GM21381 (cell line): ENCODE measurements around the gene RPS6KA2.

ENCODE experiments used
- ATAC-seq: cut with Tn5 transposase; IDR thresholded peaks from one replicate; pipeline ENCODE4 v1.9.1; 2021; ENCODE audit warnings: mild to moderate bottlenecking, moderate library complexity; ENCODE audit not compliant: unreplicated experiment

Gene RPS6KA2

GRCh38 chr6:166459272-166459671 is 167.8 kb downstream of the RPS6KA2 start:
- ATAC-seq = no peak

GRCh38 chr6:166456395-166457156 is 170.5 kb downstream of the RPS6KA2 start:
- ATAC-seq = no peak

- ATAC-seq = no peak
These were observed 172.1 kb downstream of the RPS6KA2 start for GRCh38 chr6:166454692-166455515.

- ATAC-seq = no peak
These were observed 173.4 kb downstream of the RPS6KA2 start for GRCh38 chr6:166453651-166454050.

- no peak for ATAC-seq
These were observed 176.7 kb downstream of the RPS6KA2 start for GRCh38 chr6:166450167-166450873.

- no peak for ATAC-seq
These were observed 177.4 kb downstream of the RPS6KA2 start for GRCh38 chr6:166449641-166450040.

- ATAC-seq = no peak
These were observed 178.0 kb downstream of the RPS6KA2 start for GRCh38 chr6:166449036-166449435.

GRCh38 chr6:166448432-166448831 is 178.6 kb downstream of the RPS6KA2 start:
- ATAC-seq = no peak

GRCh38 chr6:166446567-166447065 is 180.4 kb downstream of the RPS6KA2 start:
- no peak for ATAC-seq

GRCh38 chr6:166446146-166446545 is 180.9 kb downstream of the RPS6KA2 start:
- ATAC-seq = no peak

GRCh38 chr6:166444446-166444845 is 182.6 kb downstream of the RPS6KA2 start:
- ATAC-seq = no peak

GRCh38 chr6:166443166-166443565 is 183.9 kb downstream of the RPS6KA2 start:
- ATAC-seq = no peak

- no peak for ATAC-seq
These were observed 184.8 kb downstream of the RPS6KA2 start for GRCh38 chr6:166442131-166442685.

- ATAC-seq = no peak
These were observed 185.5 kb downstream of the RPS6KA2 start for GRCh38 chr6:166441325-166442078.

- ATAC-seq = no peak
These were observed 186.3 kb downstream of the RPS6KA2 start for GRCh38 chr6:166440729-166441128.

GRCh38 chr6:166440106-166440505 is 186.9 kb downstream of the RPS6KA2 start:
- ATAC-seq = no peak

GRCh38 chr6:166439366-166440091 is 187.5 kb downstream of the RPS6KA2 start:
- ATAC-seq = no peak

- ATAC-seq = no peak
These were observed 188.7 kb downstream of the RPS6KA2 start for GRCh38 chr6:166438211-166438861.

- ATAC-seq = no peak
These were observed 189.4 kb downstream of the RPS6KA2 start for GRCh38 chr6:166437661-166438060.
